Measurements from ENCODE around the gene ACTG2.
A peak's percentile ranks its signal among the peaks of the same experiment; 100 is the strongest.
"Not testable (repeated sequence)": the region's sequence is repeated elsewhere in the genome, so short reads cannot be mapped to it uniquely, and the experiment has no call there.

The ACTG2 gene

DNA sequence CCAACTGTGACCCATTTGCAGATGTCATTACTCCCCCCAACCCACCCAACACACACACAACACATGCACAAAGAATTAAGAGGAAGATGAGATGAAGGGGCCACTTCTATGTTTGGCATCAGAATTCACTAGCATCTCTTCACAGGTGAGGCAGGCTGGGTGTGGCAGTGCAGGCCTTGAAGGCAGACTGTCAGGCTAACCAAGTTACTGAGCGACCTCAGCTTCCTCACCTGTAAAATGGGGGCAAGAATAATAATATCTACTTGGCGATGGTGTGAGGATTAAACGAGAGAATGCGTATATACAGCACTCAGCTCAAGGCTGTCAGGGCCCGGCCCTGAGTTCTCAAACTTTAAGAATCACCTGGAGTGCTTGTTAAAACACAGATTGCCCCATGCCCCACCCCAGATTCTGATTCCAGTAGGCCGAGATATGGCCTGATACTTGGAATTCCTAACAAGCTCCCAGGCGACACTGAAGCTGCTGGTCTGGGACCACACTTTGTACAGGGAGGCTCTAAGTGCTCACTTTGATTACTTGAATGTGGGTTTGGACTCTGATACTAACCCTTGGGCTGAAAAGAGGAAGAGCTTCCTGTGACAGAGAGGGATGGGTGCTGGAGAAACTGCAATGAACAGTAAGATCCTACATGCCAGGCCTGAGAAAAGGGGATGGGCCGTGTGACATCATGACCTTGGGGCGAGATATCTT is 1.1 kb downstream of the ACTG2 start:
- no peak for DNase-seq

DNA sequence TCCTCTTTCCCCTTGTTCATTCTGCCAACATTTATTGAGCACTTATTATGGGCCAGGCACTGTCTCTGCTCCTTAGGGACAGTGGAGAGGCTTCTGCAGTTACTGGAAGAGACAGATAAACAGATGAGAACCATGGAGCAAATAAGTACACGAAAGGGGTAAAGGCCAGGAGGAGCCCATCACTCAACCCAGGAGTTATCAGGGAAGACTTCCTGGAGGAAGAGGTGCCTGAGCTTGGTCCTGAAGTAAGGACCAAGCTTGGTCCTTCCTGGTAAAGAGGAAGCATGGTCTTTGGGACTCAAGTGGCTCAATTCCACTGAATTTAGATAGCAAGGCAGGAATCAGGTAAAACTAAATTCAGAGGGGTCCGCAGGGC is 1.7 kb downstream of the ACTG2 start:
- DNase-seq = no peak

DNA sequence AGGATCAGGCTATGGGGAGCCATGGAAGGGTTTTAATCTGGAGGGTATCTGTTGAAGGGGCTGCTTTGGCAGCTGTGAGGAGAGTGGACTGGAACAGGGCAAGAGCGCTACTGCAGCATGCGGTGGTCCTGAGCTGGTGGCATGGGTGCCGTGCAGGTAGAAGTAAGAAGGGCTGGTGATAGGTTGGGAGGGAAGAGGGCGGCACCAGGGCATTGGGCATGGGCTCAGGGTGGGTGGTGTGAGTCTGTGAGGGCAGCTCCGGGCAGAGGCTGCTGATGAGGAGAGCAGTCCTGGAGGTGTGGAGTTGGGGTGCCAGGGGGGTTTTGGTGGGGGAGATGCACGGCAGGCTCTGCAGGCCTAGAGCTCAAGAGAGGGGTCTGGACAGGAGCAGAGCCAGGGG is 2.1 kb downstream of the ACTG2 start:
- no peak for DNase-seq

DNA sequence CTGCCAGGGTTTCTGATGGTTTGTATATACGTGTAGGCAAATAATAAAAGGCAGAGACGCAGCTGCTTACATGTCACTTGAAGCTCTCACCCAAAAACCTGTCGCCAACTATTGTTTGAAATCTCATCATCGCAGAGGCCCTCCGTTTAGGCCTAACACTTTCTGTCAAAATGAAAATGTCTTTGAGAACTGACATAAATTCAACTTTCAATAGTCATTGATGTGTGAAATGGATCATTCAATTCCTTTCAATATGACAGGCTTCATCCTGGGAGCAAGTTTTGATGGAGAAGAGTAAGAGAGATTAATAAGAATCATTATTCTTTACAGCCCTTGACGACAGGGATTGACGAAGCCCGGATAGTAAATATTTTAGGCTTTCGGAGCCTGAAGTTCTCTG is 2.7 kb downstream of the ACTG2 start:
- peak; percentile 15 for DNase-seq

DNA sequence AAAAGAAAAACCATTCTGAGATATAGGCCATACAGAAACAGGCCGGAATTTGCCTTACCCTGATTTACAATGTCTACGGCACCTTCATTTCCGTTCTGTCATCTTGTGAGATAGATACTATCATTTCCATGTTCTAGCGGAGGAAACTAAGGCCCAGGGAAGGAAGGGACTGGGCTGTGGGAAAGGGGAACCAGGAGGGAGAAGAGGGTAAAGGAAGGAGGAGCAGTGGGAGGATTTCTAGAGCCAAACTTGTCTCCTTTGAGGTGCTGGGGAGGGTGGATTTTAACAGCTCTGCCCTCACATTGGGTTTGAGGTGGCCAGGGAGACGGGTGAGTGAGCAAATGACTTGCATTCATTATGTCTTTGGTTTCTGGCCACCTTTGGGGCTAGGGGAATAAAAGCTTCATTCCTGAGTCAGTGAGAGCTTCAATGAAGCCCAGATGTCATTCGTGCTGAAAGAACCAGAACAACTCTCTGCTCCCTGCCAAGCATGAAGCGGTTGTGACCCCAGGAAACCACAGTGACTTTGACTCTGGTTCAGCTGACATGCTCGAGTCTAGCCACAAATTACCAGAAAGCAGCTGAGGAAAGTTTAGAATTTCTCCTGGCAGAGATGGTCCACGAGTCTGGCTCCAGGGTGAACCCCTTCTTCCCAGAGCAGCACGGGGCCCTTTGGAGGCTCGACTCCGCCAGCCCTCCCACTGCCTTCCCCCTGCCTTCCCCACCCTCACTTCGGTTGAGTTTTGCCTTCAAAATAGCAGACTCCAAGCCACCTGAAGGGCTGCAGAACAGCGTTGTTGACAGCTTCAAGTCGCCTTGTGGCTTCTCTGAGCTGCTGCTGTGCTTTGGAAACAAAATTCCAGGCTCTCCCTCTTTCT is 3.8 kb downstream of the ACTG2 start:
- peak; percentile 59 for DNase-seq

DNA sequence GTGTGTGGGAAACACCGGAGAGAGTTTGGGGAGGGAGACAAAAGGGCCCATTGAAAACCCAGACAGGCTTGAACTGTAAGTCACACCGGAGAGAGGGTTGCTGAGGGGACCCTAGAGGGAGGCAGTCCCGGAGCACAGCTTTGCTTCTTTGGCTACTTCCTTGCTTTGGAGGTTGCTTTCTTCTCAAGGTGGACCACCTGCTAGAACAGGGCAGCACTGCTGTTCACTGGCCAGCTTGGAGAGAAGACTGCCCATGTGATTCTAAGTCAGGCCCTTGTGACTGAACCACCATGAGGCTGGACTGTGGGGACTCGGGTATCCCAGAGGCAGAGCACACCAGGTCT is 4.4 kb downstream of the ACTG2 start:
- no peak for DNase-seq

DNA sequence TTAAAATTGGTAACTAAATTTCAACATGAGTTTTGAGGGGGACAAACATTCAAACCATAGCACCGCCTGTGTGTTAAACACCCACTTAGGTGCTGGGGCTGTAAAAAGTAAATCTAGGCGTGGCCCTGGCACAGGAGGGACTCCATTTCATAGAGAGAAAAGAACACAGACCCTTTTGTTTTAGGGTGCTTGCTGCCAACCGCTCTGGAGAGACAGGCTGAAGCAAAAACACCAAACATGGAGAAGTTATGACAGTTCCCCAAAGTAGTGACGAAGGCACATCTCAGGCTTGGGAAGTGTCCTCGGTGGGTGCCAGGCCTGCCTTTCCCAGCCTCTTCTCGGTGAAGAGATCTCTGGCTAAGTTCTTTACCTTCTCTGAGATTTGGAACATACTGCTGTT is 5.1 kb downstream of the ACTG2 start:
- DNase-seq = no peak

DNA sequence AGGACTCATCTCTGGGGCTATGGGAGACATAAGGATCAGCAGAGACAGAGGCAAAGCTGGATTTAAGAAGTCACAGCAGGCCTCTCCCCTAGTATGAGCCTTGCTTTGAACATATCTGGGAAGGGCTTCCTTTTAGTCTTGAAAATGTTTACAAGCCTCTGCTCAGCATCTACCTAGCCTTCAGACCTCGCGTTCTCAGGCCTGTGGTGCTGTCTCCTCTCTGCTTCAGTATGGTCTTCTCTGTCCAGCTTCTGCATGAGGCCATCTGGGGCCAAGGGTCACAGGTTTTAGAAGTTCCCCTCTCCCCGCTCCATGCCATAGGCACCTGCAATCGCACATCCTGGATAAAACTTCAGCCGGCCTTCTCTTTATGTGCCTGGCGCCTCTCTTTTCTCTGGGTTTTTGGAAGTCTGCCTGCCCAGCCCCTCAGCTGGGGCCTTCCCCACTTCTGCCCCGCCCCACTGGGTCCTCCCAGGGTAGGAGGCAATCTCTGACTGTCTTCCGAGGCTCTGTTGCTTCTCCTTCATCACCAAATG is 7.1 kb downstream of the ACTG2 start:
- DNase-seq = no peak

DNA sequence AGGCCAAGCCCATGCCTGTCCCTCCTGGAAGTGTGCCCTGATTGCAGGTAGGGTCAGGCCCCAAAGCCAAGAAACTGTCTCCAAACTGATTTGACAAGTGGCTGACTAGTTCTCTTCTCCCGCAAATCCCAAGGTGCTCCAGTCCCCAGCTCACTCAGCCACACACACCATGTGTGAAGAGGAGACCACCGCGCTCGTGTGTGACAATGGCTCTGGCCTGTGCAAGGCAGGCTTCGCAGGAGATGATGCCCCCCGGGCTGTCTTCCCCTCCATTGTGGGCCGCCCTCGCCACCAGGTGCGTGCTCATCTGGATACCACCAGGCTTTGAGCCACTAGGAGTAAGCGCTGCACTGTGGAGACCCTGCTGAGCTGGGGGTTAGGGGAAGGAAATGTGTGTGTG is 8.3 kb downstream of the ACTG2 start:
- no peak for DNase-seq

DNA sequence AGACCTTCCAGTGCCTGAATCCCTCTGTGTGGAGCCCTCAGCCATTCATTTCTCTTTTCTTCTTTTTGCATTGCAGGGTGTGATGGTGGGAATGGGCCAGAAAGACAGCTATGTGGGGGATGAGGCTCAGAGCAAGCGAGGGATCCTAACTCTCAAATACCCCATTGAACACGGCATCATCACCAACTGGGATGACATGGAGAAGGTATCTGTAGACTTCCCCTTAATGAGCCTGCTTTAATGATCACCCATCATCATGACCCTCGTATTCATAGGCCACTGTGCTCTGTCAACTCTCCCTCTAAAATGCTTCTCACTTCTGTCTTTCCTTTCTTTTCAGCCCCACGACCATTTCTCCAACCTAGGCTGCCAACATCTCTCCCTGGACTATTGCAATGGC is 9.5 kb downstream of the ACTG2 start:
- DNase-seq = no peak

DNA sequence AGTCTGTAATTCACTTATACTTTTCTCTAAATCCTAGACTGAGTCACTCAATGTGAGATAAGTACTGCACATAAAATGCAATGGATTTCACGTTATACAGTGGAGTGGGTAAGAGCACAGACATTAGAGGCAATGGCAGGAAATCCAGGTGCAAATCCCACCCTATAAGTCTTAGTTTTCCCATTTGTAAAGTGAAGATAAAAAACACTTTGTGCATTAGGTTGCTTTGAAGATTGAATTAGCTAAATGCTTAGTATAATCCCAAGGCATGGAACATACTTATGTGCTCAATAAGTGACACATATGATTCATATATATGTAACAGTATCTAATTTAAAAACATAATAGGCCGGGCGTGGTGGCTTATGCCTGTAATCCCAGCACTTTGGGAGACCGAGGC is 10.5 kb downstream of the ACTG2 start:
- DNase-seq = no peak

DNA sequence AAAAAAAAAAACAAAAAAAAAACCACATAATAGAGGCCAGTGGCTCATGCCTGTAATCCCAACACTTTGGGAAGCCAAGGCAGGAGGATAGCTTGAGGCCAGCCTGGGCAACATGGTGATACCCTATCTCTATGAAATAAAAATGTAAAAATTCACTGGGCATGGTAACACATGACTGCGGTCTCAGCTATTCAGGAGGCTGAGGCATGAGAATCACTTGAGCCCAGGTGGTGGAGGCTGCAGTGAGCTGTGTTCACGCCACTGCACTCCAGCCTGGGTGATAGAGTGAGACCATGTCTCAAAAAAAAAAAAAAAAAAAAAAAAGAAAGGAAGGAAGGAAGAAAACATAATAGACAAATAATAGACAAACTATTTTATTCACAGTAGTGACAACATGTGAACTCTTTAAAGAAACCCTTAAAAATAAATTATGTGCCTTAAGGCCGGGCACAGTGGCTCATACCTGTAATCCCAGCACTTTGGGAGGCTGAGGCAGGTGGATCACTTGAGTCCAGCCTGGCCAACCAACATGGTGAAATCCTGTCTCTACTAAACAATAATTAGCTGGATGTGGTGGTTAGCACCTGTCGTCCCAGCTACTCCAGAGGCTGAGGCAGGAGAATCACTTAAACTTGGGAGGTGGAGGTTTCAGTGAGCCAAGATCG is 11.3 kb downstream of the ACTG2 start:
- DNase-seq = not testable (repeated sequence)

DNA sequence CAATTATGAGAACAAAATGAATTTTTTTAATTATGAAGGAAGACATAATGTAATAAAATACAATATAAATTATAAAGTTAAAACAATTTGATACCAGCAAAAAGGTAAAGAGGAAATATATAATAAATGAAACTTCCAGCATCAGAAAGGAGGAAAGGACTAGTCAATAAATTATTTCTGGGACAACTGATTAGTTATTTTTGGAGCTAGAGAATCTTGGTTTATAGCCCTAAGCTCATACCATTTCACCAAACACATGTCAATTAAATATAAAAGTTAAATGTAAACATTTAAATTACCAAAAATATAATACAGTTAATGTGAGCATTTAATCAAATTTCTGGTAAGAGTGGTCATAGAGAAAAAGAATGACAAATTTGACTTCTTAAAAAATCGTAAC is 12.1 kb downstream of the ACTG2 start:
- no peak for DNase-seq

DNA sequence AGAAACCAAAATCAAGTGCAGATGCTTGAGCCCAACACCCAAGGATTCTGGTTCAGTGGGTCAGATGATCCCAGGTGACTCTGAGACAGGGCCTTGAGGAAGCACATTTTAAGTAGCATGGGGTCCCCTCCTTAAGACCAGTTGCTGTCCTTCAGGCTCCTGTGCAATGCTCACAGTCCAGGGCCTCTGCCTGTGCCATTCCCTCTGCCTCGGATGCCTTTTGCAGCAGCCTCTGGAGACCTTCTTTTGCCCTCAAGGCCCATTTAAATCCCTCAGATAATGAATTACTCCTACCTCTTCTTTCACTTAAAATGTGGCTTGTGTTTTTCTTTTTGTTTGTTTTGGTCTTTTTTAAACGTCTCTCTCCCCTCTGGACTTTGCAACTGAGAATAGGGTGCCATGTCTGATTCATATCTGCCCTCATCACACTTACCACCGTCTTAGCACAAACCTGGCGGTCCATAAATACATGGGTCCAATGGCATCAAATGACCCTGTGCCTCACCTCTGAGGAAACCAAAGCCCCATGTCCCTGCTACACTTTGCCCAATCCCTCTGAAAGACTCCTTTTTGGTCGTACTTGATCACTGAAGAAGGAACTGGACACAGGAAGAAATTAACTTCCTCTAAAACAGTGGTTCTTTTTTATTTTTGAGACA is 14.2 kb downstream of the ACTG2 start:
- no peak for DNase-seq

DNA sequence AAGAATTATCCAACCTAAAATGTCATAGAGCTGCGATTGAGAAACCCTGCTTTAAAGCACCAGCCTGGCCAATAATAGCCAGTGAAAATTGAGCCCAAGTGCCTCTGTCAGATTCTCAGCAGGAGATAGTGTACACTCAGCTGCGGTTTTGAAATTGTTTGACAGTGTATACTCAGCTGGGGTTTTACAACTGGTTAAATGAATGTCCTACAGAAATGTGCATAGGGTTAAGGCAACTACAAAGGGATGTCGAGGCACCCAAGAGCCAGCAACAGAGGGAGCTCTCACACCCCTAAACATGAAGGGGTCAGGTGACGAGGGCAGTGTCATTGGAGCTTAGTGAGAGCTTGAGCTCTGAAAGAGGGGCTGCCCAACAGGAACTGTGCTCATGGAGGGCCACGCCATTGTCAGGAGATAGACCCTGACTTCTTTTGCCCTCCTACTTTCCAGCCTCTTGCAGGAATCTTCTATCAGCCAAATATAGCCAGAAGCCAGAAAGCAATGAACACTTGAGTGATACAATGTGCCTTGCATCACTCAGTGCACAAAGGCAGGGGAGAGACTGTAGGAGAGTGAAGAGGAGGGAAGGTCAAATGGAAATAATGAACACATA is 15.1 kb downstream of the ACTG2 start:
- DNase-seq = peak; percentile 56

DNA sequence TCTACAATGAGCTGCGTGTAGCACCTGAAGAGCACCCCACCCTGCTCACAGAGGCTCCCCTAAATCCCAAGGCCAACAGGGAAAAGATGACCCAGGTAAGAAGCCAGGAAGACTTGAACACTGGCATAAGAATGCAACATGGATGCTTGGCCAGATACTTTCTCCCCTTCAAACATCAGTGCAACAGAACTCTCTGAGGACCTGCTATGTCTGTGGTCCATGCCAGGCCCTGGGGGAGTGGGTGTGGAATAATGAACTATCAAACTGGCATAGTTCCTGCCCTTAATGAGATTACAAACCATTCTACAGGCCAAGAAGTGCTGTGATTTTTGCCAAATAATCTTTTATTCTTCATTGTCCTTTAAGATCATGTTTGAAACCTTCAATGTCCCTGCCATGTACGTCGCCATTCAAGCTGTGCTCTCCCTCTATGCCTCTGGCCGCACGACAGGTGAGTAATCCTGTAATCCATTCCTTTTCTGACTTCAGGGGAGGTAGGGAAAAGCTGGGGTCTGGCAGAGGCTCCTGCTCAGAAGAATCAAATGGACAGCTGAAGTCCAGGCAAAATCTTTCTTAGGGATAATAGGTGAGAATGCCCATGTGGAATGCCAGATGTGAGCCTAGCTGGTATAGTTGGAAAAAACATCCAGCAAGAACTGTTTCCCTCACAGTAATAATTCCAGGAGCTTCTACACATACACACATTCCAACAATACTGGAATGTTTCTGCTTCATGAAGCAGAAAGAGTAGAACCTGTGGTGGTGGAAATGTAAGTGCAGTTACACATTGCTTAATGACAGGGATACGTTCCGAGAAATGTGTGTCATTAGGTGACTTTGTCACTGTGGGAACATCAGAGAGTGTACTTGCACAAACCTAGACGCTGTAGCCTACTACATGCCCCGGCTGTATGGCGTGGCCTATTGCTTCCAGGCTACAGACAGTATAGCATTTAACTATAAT is 16.2 kb downstream of the ACTG2 start:
- no peak for DNase-seq

DNA sequence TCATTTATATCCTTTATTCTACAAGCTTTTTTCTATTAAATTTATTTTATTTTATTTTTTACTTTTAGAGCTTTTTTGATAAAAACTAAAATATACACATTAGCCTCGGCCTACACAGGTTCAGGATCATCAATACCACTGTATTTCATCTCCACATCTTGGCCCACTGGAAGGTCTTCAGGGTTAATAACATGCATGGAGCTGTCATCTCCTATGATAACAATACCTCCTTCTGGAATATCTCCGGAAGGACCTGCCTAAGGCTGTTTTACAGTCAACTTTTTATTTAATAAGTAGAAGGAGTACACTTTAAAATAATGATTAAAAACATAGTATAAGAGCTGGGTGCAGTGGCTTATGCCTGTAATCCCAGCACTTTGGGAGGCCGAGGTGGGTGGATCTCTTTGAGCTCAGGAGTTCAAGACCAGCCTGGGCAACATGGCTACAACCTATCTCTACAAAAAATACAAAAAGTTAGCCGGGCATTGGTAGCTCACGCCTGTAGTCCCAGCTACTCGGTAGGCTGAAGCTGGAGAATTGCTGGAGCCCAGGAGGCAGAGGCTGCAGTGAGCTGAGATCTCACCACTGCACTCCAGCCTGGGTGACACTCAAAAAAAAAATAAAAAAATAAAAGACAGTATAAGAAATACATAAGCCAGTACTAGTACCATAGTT is 18.2 kb downstream of the ACTG2 start:
- DNase-seq = no peak

DNA sequence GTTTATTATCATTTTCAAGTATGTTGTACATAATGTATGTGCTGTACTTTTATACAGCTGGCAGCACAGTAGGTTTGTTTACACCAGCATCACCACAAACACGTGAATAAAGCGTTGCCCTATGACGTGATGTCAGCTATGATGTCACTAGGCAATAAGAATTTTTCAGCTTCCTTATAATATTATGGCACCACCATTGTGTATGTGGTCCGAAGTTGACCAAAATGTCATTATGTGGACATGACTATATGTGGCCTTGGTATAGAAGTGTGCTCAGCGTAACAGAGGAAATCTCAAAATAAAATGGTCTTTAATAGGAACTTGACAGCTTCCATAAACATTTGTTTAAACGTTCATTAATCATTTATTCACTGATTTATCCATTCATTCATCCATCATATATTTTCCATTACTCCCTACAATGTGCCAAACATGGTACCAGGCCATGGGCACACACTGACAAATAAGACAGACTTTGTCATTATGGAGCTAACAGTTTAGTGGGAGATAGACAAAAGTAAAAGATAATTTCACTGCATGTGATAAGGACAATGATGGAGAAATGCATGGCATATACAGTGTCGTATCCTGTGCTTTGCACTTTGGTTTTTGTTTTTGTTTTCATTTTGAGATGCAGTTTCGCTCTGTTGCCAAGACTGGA is 18.9 kb downstream of the ACTG2 start:
- no peak for DNase-seq

DNA sequence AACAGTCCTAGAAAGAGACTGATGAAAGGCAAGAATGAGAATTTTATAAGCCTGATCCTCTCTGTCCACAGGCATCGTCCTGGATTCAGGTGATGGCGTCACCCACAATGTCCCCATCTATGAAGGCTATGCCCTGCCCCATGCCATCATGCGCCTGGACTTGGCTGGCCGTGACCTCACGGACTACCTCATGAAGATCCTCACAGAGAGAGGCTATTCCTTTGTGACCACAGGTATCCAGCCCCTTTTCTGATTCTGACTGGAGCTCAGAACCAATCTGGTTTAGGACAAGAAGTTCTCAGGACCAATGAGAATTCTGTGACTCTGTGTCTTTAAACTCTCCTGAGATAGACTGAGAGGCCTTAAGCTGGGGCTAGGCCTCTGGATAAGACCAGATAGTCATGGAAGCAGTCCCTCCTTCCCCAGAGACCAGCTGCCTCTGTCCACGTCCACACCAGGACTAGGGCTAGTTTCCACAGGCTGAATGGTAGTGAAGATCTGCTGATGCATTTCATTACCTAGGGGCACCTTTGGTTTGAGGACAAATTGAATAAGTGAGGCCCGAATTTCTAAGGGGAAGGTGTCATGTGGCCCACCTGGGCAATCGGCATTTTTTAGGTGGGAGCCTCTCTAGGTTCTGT is 20.7 kb downstream of the ACTG2 start:
- no peak for DNase-seq

DNA sequence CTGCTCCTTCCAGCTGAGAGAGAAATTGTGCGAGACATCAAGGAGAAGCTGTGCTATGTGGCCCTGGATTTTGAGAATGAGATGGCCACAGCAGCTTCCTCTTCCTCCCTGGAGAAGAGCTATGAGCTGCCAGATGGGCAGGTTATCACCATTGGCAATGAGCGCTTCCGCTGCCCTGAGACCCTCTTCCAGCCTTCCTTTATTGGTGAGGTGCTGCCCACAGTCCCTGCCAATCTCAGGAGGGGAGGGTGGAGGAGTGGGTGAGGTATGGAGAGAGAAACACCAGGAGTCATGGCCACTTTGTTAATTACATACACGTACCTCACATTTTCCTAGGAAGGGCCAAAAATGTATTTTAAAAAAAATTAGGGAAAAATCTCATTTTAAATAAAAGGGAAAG is 21.9 kb downstream of the ACTG2 start:
- no peak for DNase-seq

All from stimulated activated CD4-positive, alpha-beta T cell treated with anti-CD3 and anti-CD28 coated beads, Interleukin-1b, Interleukin-23, amount 100 ng/mL, for 48 hours (primary cell).